Spleen (tissue), 7 donors: ENCODE data around the gene MT1A.

Source experiments
- CTCF ChIP-seq, 11 experiments: fragments of 200-600 bp in 7 of 11; fragments of 450-650 bp in 4 of 11; sonication (generic) in 4 of 11; IDR thresholded peaks in 8 of 11; conservative IDR thresholded peaks in 3 of 11; 1 replicate in 7 of 11; 2 replicates in 4 of 11; pipeline versions ENCODE4 v1.4.0 to v1.8.0; 2016 to 2021; ENCODE audit warnings: antibody characterized with exemption in 11 of 11, inconsistent platforms in 4 of 11, mild to moderate bottlenecking in 1 of 11
- POLR2A ChIP-seq, 3 donors: fragments of 450-650 bp; IDR thresholded peaks; one replicate each; pipeline ENCODE4 v1.5.1; 2017; ENCODE audit warnings: antibody characterized with exemption in 3 of 3, mild to moderate bottlenecking in 1 of 3
- donor health status: DM: no; HTN: no; CAD: no; lungs with moderate emphysema.
- donor health status: DM: no; HTN: no; CAD: no.
- donor health status: DM: no; HTN: no; CAD: no.

GRCh38 chr16:56635441-56635967 is 3.0 kb upstream of the MT1A start:
- TF ChIP-seq CTCF (IDR thresholded peaks at IDR 0.05 in 8 of 11, conservative IDR thresholded peaks at IDR 0.05 in 3 of 11) (no peak), POLR2A (IDR thresholded peaks at IDR 0.05) (no peak)
